Camera-type eye (tissue), 1 donor: ENCODE data around the gene WDR88. TPM values are rescaled to one million over a fixed set of nuclear protein-coding genes. Genes with fewer than 3 reads are reported as not detected.

Experiments
- total RNA-seq: library from RNA; depleted of rRNA; stranded (reverse); fragments of >200 nt; gene quantifications from one replicate; pipeline ENCODE4 v1.2.3, GENCODE V29; 2014

The WDR88 gene
- not detected for total RNA-seq

DNA sequence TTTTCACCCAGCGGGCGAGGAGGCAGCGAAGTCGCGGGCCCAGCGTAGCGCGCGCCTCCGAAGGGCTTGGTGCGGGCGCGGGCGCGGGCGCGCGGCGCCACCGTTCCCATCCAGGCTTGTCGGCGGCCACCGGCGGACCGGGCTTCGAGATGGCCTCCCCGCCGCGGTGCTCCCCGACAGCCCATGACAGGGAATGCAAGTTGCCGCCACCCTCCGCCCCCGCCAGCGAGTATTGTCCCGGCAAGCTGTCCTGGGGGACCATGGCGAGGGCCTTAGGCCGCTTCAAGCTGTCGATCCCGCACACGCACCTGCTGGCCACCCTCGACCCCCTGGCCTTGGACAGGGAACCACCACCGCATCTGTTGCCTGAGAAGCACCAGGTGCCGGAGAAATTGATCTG lies at the start of gene WDR88:
TSS of gene WDR88 (plus strand) at position 94 of the 400 bp plus-strand sequence. CDS start at position 150, 56 bp downstream.

DNA sequence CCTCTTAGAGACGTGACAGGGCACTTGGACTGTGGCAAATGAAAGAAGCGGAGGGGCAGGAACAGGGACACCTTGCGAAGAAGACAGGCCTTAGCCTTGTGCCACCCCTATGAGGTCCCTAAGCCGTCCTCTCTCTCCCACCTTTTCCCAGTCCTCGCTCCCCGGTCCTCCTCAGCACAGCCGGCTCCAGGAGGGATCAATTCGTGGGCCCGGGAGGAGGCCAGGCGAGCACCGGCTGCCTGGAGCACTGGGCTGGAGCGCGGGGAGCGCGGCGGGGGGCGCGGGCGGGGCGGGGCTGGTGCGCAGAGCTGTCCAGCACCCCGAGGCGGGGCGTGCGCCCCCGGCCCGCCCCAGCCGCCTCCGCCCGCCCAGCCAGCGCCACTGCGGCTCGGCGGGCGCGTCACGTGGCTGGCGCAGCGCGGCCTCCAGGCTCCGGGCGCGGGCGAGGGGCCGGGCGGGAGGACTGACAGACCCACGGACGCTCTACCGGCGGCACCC lies 62.0 kb downstream of the WDR88 start, which contains the start of gene LRP3:
TSS of gene LRP3 (plus strand) at position 466 of the 498 bp plus-strand sequence. CDS start 456 bp downstream, outside the sequence.

Other genes starting within 250 kb of the WDR88 start
- 18.3 TPM for gene CEP89, start 160.2 kb upstream of the WDR88 start, total RNA-seq
- 1.8 TPM for gene FAAP24, start 159.9 kb upstream of the WDR88 start, total RNA-seq
- gene RHPN2, start 67.2 kb upstream of the WDR88 start, total RNA-seq = 52.2 TPM
- gene GPATCH1, start 50.9 kb upstream of the WDR88 start, total RNA-seq = 18.3 TPM
- gene LRP3, start 62.2 kb downstream of the WDR88 start, total RNA-seq = 40.1 TPM
- 1.6 TPM for gene SLC7A10, start 93.7 kb downstream of the WDR88 start, total RNA-seq
- 3.5 TPM for gene CEBPA, start 170.4 kb downstream of the WDR88 start, total RNA-seq
- gene CEBPG, start 241.6 kb downstream of the WDR88 start, total RNA-seq = 38.2 TPM